COLO668 (cell line): ENCODE data around the gene RNF175.

Experiments
- DNase-seq: peaks from one replicate; lab custom pipeline; 2025; ENCODE audit not compliant: unreplicated experiment; lab: John Stamatoyannopoulos, UW

Gene RNF175

DNA sequence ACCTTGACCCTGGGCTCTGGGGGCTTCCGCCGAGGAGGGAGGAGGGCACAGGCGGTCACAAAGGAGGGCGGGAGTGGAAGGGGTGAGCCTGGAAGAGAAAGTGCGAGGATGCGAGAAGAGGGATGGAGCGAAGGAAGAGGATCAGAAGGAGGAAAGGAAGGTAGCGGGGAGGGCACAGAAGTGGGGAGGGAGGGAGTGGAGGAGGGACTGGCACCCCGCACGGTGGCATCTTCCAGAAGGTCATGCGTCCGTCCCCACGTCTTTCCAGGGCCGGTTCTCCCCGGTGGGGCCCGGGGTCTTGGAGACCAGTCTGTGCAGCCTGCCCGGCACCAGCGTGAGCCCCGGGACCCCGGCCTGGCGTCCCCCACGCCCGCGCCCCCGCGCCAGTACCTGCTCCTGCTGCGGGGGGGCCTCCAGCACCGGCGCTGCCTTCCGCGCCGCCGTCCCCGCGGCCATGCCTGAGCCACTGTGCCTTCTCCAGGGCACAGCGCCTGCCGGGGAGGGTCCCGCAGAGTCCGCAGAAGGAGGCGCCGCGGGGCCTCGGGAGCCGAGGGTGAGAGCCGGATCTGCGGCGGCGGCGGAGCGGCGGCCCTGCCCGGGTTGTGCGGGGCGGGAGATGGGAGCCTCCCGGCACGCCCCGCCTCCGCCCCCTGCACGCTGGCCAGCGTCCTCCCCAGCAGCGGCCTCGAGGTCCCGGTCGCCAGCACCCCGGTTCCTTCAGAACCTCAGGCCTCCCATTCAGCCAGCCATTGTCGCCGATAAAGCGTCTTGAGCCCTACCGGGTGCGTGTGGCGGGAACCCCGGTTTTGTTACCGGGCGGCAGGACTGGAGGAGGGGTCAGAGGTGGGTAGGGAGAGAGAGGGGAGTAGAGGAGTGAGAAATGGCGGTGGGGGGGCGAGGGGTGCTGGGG is at the start of gene RNF175:
Gene RNF175, minus strand, starts transcription at position 618 of the 910 bp plus-strand sequence. Its CDS starts 162 bp downstream, at position 456.
- DNase-seq, result no peak

DNA sequence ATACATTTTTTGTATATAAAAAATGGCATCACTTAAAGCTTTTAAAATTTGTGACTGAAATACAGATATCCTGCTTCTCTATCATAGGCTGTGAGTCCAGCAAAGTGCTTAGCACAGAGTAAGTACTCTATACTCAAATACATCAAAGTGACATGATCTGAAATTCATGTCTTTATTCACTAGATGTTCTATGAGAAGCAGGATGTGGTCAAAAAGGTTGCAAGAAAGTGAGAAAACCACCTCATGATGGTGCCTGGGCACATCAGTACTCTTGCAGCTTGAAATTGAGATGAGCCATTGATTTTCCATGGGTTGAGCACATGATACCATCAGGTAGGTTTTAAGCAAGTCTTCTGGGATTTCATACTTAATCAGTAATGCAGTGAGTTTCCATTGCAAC is 49.5 kb upstream of the RNF175 start:
- DNase-seq, result no peak

DNA sequence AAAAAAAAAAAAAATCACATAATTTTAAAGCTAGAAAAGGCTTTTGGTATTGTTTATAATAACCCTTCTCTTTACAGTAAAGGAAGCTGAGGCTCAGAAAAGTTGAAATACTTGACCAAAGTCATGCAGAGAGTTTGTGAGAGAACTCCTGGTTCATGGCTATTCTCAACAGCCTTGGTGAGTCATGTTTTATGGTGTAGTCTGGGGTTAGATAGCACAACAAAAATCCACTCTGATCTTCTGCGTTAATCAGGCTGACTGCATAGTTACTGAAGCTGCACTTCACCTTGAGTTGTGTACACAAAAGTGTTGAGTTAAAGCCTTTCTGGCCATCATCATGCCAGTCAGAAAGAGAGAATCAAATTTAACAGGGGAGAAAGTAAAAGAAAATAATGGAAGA is 48.4 kb upstream of the RNF175 start:
- DNase-seq, result no peak

DNA sequence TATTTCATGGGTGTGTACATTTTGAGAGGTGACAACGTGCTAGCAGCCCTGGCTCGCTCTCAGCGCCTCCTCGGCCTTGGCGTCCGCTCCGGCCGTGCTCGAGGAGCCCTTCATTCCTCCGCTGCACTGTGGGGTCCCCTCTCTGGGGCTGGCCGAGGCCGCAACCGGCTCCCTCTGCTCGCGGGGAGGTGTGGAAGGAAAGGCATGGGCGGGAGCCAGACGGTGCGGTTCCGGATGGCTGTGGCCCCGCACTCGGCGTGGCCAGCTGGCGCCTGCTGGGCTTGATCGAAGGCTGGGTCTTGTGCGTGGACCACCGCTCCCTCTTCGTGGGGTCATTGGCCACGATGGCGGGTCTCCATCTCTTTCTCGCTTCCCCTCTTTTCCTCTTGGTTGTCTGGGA is 46.2 kb upstream of the RNF175 start:
- no peak for DNase-seq

DNA sequence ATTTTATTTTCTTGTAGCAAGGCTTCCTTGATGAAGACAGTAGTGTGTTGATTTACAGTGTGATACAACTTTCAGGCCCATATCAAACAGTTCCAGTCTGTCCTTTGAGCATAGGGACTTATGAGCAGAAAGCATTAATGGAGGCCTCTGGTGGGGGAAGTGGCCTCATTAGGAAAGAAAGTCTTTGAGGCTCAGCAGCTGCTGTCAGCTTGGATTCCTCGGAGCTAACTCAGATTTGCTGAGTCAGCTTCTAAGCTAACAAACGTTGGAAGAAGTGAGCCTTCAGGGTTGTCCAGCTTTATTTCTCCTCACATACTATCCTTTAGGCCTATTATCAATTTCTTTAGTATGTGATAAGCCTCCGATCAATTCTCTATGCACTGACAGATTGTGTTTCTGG is 44.9 kb upstream of the RNF175 start:
- no peak for DNase-seq

DNA sequence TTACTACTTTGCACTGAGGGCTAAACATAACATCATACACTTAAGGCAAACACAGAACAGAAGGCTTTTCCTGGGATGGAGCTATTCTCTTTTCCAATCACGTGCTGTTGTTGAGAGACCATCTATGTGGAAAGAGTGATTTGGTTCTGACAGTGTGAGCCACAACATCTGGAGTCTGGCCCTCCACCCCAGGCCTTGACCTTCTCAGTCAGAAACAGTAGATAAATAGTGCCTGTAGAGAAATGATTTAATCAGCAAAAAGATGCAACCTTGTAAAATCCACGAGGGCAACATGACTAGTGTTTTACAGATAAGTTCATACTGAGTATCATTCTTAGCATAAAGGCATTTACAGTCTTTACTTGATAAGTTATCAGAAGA is 39.9 kb upstream of the RNF175 start:
- DNase-seq, result no peak

DNA sequence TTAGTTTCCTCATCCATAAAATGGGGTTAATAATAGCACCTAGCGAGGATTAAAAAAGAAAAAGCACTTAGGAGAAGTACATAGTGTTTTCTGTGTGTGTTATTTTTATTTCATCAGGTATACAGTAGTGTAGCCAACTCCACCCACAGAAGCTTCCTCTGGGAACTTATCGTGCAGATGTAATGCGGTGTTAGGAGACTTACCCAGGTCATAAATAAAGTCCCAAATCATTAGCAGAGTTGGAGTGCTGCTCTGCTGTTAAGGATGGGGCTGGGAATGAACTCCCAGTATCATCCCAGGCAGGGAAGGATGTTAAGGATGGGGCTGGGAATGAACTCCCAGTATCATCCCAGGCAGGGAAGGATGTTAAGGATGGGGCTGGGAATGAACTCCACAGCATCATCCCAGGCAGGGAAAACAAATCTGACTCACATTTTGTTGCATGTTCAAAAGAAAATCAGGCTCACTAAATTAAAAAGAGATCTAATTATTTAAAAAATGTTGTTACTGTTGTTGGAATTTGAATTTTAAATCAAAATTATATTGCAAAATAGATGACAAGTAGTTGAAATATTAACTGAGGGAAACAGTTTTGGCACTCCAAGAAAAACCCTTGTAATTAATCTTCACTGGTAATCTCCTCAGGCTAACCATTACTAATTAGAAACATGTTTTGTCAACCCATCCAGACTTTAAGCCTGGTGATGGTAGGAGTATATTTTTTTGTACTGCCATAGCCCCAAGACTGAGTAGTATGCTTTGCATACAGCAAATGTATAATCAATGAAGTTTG is 39.3 kb upstream of the RNF175 start:
- no peak for DNase-seq

DNA sequence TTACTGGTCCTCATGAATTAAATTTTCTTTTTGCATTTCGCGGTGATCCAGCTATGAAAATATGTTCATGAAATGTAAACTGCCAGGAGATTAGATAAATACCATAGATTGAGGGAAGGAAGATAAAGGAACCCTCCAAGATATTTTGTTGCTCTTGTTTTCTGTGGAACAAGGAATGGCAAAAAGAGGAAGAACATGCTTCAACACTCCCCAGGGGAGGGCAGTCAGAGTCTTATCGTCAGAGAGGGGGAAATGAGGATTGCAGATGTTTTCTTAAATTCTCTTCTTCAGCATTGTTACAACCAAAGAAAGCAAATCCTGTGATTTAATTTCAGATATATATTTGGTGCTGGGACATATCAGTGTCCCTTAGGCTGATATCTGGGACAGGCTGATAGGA is 38.6 kb upstream of the RNF175 start:
- DNase-seq, result no peak

DNA sequence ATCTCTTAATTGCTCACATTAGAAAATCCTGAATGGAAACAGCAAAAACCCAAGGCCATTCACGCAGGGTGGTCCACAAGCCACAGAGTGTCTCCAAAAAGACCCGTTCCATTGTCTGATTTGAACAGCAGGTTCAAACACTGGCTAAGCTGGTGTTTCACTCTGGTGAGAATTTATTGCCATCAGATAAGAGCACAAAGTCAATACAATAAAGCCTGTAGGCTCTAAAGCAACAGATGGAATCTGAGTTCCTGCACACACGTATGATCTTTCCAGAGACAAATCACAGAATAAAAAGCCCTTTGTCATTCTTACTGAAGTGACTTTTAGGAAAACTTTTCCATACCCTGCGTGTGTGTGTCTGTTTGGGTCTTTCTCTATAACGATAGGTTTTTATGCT is 34.2 kb upstream of the RNF175 start:
- DNase-seq, result no peak

DNA sequence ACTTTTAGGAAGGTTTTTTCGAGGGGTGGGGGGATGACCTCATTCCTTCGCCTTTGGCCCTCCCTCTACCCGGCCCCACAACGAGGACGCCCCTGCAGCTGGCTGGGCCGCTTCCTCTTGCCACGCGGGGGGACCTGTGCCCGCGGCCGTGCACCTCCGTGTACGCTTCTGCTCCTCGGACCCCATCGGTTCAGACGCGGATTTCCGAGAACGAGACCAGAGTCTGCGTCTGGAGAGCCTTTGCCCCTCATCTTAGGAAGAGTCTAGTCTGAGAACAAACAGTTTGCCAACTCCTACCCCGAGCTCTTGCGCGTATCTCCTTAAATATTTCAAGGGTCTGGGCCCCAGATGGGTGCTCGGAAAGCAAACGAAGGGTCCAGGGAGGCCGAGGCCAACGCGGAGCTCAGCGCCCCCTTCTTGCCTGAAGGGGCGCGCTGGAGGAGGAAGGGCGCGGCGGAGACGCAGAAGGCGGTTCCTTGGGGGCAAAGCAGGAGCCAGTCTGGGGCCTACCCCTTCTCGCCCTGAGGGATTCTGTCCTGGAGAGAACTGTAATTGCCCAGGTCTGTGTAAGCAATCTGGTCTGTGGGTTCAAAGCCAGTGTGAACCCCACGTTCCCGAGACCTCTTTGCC is 32.9 kb upstream of the RNF175 start:
- DNase-seq, result no peak

DNA sequence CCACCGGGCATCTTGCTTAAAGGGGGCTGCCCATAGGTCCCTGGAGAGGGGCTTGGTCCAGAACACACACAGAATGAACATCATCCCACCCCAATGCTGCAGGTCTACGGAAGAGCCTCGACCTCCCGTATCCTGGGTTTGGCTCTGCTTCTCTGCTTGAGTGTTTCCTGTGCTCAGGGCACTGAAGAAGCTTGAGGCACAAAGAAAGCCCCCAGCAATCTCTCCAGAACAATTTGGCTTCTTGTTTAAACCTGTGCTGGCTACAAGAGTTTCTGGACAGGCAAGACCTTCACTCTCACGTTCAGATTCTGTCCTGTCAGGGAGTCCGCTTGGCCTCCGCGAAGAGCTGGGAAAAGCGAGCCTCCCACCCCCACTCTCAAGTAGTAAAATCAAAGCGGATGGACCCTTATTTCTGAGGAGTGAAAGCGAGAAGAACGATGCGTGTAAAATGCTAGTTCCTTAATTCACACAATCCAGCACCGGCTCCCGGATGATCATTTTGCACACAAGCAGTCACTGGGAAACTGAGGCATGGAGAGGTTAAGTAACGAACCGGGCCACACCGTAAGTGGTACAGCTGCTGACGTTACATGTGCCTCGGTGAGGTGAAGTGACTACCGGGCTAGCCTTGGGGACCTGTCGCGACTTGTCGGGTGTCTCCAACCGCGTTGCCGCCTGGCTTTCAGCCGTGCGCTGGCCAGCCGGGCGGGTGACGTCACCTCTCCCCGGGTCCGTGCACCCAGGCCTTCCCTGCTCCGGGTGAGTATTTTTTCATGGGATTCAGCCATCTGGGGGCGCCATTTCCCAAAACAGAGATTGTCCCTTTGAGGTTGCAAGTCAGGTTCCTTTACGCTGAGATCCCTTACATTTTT is 32.2 kb upstream of the RNF175 start:
- DNase-seq, result peak; percentile 12

DNA sequence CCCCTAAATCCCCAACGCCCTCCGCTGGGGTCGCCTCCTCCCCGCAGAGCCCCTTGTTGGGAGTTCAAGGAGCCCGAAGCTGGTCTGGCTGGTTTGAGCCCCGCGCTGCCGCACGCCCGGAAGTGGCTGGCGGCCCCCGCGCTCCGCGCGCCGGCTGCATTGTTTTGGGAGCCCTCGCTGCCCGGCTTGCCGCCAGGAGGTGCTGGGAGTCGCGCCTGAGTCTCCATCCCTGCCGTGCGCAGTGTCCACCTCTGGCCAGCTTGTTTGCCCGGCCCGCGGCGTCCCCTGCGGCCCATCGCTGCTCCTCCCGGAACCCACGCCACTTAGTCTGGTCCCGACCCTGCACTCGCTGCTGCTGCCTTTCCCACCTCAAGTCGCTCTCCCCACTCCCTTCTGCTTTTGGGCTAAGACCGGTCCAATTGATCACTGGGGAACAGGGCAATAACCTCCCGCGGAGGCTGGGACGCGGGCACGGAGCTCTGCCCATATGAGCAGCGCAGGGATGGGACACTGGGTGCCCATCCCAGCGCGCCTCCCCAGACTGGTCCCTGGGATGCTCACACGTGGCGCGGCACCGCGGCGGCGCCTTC is 31.2 kb upstream of the RNF175 start:
- DNase-seq, result no peak

DNA sequence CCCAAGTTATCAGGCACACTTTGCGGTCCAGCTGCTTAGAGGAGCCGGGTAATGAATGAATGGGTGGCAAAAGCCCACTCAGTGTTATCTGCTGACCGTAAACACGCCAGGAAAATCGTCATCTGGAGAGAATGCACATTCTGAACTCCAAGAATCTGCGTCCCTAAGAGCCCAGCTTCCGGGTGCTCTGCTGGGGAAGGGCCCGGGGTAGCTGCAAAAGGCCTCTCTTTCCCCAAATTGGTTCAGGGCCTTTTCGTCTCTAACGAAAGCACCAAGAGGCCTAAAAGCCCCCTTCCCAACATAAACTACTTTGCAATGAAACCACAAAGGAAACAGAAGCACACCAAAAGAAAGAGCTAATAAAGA is 30.7 kb upstream of the RNF175 start:
- no peak for DNase-seq

DNA sequence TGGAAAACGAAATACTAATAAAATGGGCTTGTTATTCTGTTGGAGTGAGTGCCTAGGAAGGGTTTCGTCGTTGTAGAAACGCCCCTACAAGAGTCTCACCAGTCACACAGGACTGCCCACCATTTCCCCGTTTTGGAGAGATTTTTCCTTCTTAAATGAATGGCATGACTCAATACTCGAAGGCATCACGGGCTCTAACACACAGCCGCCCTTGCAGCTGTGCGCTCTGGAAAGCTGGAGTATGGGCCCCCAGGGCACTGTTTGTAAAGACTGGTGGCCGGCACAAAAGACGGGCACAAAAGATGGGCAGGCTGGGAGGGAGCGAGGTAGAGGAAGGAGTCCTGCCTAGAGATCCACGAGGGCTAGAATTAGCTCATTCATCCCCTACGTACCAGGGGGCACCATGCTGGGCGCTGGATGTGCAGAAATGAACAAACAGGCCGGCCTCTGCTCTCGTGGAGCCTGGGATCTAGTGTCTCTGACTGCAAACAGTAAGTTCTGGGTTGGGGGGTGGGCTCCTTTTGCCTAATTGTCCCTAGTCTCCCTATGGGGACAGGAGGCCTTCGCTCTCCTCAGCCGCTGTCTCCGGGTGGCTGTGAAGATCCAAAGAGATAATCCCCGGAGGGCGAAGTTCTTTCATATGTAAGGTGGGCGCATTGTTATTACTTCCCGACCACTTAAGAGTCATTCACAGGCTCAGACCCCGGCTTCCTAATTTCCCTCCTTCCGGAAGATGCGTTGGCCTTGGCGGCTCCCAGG is 30.1 kb upstream of the RNF175 start:
- no peak for DNase-seq

DNA sequence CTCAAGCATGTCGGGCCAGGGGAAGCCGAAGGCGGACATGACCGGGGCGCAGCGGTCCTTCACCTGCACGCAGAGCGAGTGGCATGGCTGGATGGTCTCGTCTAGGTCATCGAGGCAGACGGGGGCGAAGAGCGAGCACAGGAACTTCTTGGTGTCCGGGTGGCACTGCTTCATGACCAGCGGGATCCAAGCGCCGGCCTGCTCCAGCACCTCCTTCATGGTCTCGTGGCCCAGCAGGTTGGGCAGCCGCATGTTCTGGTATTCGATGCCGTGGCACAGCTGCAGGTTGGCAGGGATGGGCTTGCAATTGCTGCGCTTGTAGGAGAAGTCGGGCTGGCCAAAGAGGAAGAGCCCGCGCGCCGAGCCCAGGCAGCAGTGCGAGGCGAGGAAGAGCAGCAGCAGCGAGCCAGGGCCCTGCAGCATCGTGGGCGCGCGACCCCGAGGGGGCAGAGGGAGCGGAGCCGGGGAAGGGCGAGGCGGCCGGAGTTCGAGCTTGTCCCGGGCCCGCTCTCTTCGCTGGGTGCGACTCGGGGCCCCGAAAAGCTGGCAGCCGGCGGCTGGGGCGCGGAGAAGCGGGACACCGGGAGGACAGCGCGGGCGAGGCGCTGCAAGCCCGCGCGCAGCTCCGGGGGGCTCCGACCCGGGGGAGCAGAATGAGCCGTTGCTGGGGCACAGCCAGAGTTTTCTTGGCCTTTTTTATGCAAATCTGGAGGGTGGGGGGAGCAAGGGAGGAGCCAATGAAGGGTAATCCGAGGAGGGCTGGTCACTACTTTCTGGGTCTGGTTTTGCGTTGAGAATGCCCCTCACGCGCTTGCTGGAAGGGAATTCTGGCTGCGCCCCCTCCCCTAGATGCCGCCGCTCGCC is 28.8 kb upstream of the RNF175 start, which contains the start of gene SFRP2:
Gene SFRP2, minus strand, starts transcription at position 671 of the 864 bp plus-strand sequence. Its CDS starts 248 bp downstream, at position 423.
- no peak for DNase-seq

DNA sequence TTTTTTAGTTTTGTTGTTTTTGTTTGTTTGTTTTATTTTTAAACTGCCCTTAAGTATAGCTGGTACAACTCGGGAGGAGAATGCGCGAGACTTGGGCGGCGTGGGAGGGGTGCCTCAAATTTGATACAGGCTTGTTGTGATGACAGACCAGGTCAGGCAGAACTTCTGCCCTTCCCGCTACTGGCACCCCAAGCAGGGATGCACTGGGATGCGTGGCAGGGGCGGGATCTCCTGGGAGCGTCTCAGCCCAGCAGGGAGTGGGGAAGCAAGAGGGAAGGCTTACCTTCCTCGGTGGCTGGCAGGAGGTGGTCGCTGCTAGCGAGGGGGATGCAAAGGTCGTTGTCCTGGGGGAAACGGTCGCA is 28.2 kb upstream of the RNF175 start:
- DNase-seq, result no peak

DNA sequence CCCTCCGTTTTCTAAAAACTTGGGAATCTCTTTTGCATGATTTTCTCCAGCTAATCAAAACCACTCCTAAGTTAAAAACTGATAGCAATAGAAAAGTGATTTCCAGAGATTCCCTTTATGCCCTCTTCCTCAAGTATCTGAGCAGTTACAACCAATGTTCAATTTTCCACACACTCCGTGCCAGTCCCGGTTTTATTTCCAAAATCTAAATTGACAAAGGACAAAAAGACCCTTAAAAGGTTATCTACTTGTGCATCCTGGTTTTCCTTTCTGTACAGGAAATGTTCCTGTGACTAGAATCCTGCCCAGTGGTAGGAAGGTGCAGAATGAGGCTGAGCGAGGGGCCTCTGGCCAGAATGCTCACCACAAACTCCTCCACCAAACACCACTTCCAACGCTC is 27.8 kb upstream of the RNF175 start:
- DNase-seq, result no peak

DNA sequence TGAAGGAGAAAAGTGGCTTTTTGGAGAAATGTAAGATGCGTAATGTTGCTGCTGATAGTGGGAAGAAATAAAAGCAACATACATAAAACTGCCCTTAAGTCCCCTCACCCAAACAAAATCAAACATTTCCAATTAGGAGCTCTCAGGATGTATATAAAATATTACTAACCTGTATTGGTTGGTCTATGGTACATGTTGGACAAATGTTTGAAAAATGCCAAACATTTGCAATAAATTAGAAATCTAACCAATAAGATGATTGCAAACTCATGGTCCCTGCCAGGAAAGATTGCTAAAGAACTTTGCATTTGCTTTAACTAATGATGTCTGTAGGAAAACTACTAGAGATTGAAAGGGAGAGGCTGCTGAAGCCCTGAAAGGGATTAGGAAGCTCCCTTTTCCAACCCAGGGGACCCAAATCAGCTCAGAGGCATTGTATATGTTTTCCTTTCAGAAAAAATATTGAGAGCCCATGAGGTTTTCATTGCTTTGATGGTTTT is 27.3 kb upstream of the RNF175 start:
- DNase-seq, result no peak
